Testis (tissue), 2 donors: ENCODE results near the gene IGFBPL1.

Experiments
- CTCF ChIP-seq, 3 experiments: fragments of 450-650 bp in 2 of 3; fragments of 200-600 bp in 1 of 3; sonication (generic) in 1 of 3; IDR thresholded peaks; one replicate each; pipeline ENCODE4 v1.5.1; 2016 to 2019; ENCODE audit warnings: antibody characterized with exemption in 3 of 3, mild to moderate bottlenecking in 2 of 3, moderate library complexity in 1 of 3
- POLR2A ChIP-seq: fragments of 450-650 bp; IDR thresholded peaks from one replicate; pipeline ENCODE4 v1.6.1; 2017; ENCODE audit warnings: antibody characterized with exemption, mild to moderate bottlenecking, moderate library complexity

- TF ChIP-seq POLR2A = no peak
- TF ChIP-seq CTCF (IDR thresholded peaks at IDR 0.05) = peak; percentile 52 to 73 (median 57)
Observed at GRCh38 chr9:38432922-38433510, 8.8 kb upstream of the IGFBPL1 start.
